GM23248 (cell line): ENCODE measurements around the gene CALHM3. TPM values are rescaled to one million over a fixed set of nuclear protein-coding genes. Genes with fewer than 3 reads are reported as not detected.

Experiments
- DNase-seq: peaks from one replicate; pipeline ENCODE4 v3.0.0-alpha.2; 2015
- H2AFZ ChIP-seq: fragments of 200-600 bp; sonication (generic); 2 replicates; pipeline ENCODE4 v1.6.1; 2016; ENCODE audit warnings: antibody characterized with exemption
- H3F3A ChIP-seq: fragments of 200-600 bp; sonication (generic); 2 replicates; pipeline ENCODE4 v1.6.1; 2016; ENCODE audit warnings: mild to moderate bottlenecking, antibody characterized with exemption, mixed run types; ENCODE audit not compliant: insufficient read depth
- H3K27ac ChIP-seq: fragments of 200-600 bp; sonication (generic); 2 replicates; pipeline ENCODE4 v1.5.1; 2016; ENCODE audit warnings: mild to moderate bottlenecking
- H3K27me3 ChIP-seq: fragments of 200-600 bp; sonication (generic); replicated peaks from 2 replicates; pipeline ENCODE4 v1.6.1; 2016; ENCODE audit warnings: mild to moderate bottlenecking; ENCODE audit not compliant: insufficient read depth
- H3K36me3 ChIP-seq: fragments of 200-600 bp; sonication (generic); 2 replicates; pipeline ENCODE4 v1.6.1; 2016; ENCODE audit warnings: low read depth, mild to moderate bottlenecking
- H3K4me1 ChIP-seq: fragments of 200-600 bp; sonication (generic); 2 replicates; pipeline ENCODE4 v1.6.1; 2016; ENCODE audit warnings: mild to moderate bottlenecking; ENCODE audit not compliant: insufficient read depth
- H3K4me2 ChIP-seq: fragments of 200-600 bp; sonication (generic); one replicate; pipeline ENCODE4 v1.6.1; 2016; ENCODE audit warnings: mild to moderate bottlenecking; ENCODE audit not compliant: unreplicated experiment
- H3K4me3 ChIP-seq: fragments of 200-600 bp; sonication (generic); 2 replicates; pipeline ENCODE4 v1.5.1; 2016; ENCODE audit warnings: mild to moderate bottlenecking
- H3K79me2 ChIP-seq: fragments of 200-600 bp; sonication (generic); 2 replicates; pipeline ENCODE4 v1.6.1; 2016; ENCODE audit warnings: mild to moderate bottlenecking; ENCODE audit not compliant: insufficient read depth
- H3K9ac ChIP-seq: fragments of 200-600 bp; sonication (generic); 2 replicates; pipeline ENCODE4 v1.6.1; 2016; ENCODE audit warnings: mild to moderate bottlenecking
- H3K9me2 ChIP-seq: fragments of 200-600 bp; sonication (generic); 2 replicates; pipeline ENCODE4 v1.6.1; 2016; ENCODE audit warnings: mixed run types, mild to moderate bottlenecking, moderate library complexity; ENCODE audit not compliant: insufficient read depth
- H3K9me3 ChIP-seq: fragments of 200-600 bp; sonication (generic); one replicate; pipeline ENCODE4 v1.6.1; 2017; ENCODE audit warnings: low read depth
- H4K20me1 ChIP-seq: fragments of 200-600 bp; sonication (generic); 2 replicates; pipeline ENCODE4 v1.6.0; 2016; ENCODE audit not compliant: insufficient read depth
- EZH2 ChIP-seq: fragments of 200-600 bp; sonication (generic); IDR thresholded peaks from 2 replicates; pipeline ENCODE4 v1.6.1; 2018; ENCODE audit warnings: antibody characterized with exemption, mild to moderate bottlenecking; ENCODE audit not compliant: insufficient read depth, poor library complexity, severe bottlenecking
- EZH2phosphoT487 ChIP-seq: fragments of 200-600 bp; sonication (generic); IDR thresholded peaks from 2 replicates; pipeline ENCODE4 v1.6.1; 2018; ENCODE audit warnings: antibody characterized with exemption, moderate library complexity, mild to moderate bottlenecking, low read depth; ENCODE audit not compliant: insufficient read depth
- WGBS, 2 experiments: methylation state at CpG; one replicate each; pipeline ENCODE4 v1.1.6; 2015 to 2017; ENCODE audit warnings: low lambda C conversion rate in 2 of 2, low coverage in 1 of 2; ENCODE audit errors: missing lambda C conversion rate in 2 of 2; 5-methylcytosine and 5-hydroxymethylcytosine counted together
- in situ Hi-C: fragments of 300-500 bp; cut with MboI; formaldehyde crosslinking; loops from 2 replicates; pipeline ENCODE4 v1.15.0; 2020
- polyA plus RNA-seq: library from polyadenylated mRNA; unstranded; fragments of >200 nt; fragmentation: Nextera tagmentation; extraction: Ambion mirVana; gene quantifications from 2 replicates; pipeline ENCODE4 v1.2.1, GENCODE V29; 2016
- total RNA-seq: library from RNA; depleted of rRNA; stranded (reverse); fragments of >200 nt; shearing (Covaris generic); gene quantifications from 2 replicates; pipeline ENCODE4 v1.2.3, GENCODE V29; 2014

The CALHM3 gene
- total and polyA plus RNA-seq, 2 experiments from 2014 or later: not detected

- WGBS, 2 experiments: 86 to 91% methylated on average over 7 of the region's 7 CpGs
- Histone ChIP-seq H3K79me2 (no peaks in the 10 kb centered on the region), H4K20me1 (no peaks in the 10 kb centered on the region), H3F3A (no peaks in the 10 kb centered on the region), H3K36me3 (no peaks in the 10 kb centered on the region), H3K27me3 (no peaks in the 10 kb centered on the region), H3K9ac (no peak overlapping the region), H3K9me3 (no peaks in the 10 kb centered on the region), H2AFZ (no peak overlapping the region), H3K4me3 (no peak overlapping the region), H3K9me2 (no peaks in the 10 kb centered on the region), H3K4me2 (no peak overlapping the region), H3K4me1 (no peaks in the 10 kb centered on the region), H3K27ac (no peak overlapping the region)
- no peak for DNase-seq
- no peak for TF ChIP-seq EZH2phosphoT487
- TF ChIP-seq EZH2: no peak
- in situ Hi-C loops: no loop called here
Observed at GRCh38 chr10:103467406-103467805, 11.6 kb downstream of the CALHM3 start.

- in situ Hi-C loops: no loop called here
- Histone ChIP-seq H3K36me3 (no peaks in the 10 kb centered on the region), H3K9ac (no peak overlapping the region), H3K27ac (no peak overlapping the region), H3K79me2 (no peaks in the 10 kb centered on the region), H3F3A (no peaks in the 10 kb centered on the region), H3K9me2 (no peaks in the 10 kb centered on the region), H3K27me3 (no peaks in the 10 kb centered on the region), H3K4me3 (no peak overlapping the region), H3K4me2 (no peak overlapping the region), H4K20me1 (no peaks in the 10 kb centered on the region), H3K9me3 (no peaks in the 10 kb centered on the region), H2AFZ (no peak overlapping the region), H3K4me1 (no peaks in the 10 kb centered on the region)
- WGBS, 2 experiments: 72 to 77% methylated on average over 3 of the region's 3 CpGs
- no peak for TF ChIP-seq EZH2
- no peak for TF ChIP-seq EZH2phosphoT487
- no peak for DNase-seq
Observed at GRCh38 chr10:103466734-103467133, 12.3 kb downstream of the CALHM3 start.

- H3K9me2 ChIP-seq: no peaks in the 10 kb centered on the region
- WGBS, 2 experiments: 77 to 89% methylated on average over 13 to 14 of the region's 14 CpGs
- no peaks in the 10 kb centered on the region for H3K27me3 ChIP-seq
- no peaks in the 10 kb centered on the region for H3K9me3 ChIP-seq
- H3K9ac ChIP-seq: no peak overlapping the region
- H3K4me3 ChIP-seq: no peak overlapping the region
- H2AFZ ChIP-seq: no peak overlapping the region
- H4K20me1 ChIP-seq: no peaks in the 10 kb centered on the region
- no peak overlapping the region for H3K4me2 ChIP-seq
- no peaks in the 10 kb centered on the region for H3F3A ChIP-seq
- H3K36me3 ChIP-seq: no peaks in the 10 kb centered on the region
- no peak overlapping the region for H3K27ac ChIP-seq
- no peaks in the 10 kb centered on the region for H3K4me1 ChIP-seq
- in situ Hi-C loops: no loop called here
- no peak for DNase-seq
- TF ChIP-seq EZH2phosphoT487 (no peak), EZH2 (no peak)
- H3K79me2 ChIP-seq: no peaks in the 10 kb centered on the region
Observed at GRCh38 chr10:103465411-103466179, 13.4 kb downstream of the CALHM3 start.

GRCh38 chr10:103463499-103463898 lies 15.5 kb downstream of the CALHM3 start:
- H3K4me1 ChIP-seq: no peaks in the 10 kb centered on the region
- TF ChIP-seq EZH2phosphoT487 (no peak), EZH2 (no peak)
- WGBS, 2 experiments: 51 to 68% methylated on average over 4 of the region's 4 CpGs
- no peaks in the 10 kb centered on the region for H3K9me2 ChIP-seq
- DNase-seq: peak; percentile 44
- H3K4me2 ChIP-seq: no peak overlapping the region
- no peaks in the 10 kb centered on the region for H3K9me3 ChIP-seq
- no peaks in the 10 kb centered on the region for H3K79me2 ChIP-seq
- H2AFZ ChIP-seq: no peak overlapping the region
- no peaks in the 10 kb centered on the region for H3F3A ChIP-seq
- no peak overlapping the region for H3K4me3 ChIP-seq
- in situ Hi-C loops: no loop called here
- no peak overlapping the region for H3K9ac ChIP-seq
- H3K27me3 ChIP-seq: no peaks in the 10 kb centered on the region
- H3K36me3 ChIP-seq: no peaks in the 10 kb centered on the region
- no peak overlapping the region for H3K27ac ChIP-seq
- no peaks in the 10 kb centered on the region for H4K20me1 ChIP-seq

- Histone ChIP-seq H3K9ac (no peak overlapping the region), H3K27ac (no peak overlapping the region), H3K4me3 (no peak overlapping the region), H3K4me1 (no peaks in the 10 kb centered on the region), H3K9me2 (no peaks in the 10 kb centered on the region), H3K4me2 (no peak overlapping the region), H3F3A (no peaks in the 10 kb centered on the region), H3K27me3 (no peaks in the 10 kb centered on the region), H2AFZ (no peak overlapping the region), H3K79me2 (no peaks in the 10 kb centered on the region), H3K36me3 (no peaks in the 10 kb centered on the region), H4K20me1 (no peaks in the 10 kb centered on the region), H3K9me3 (no peaks in the 10 kb centered on the region)
- TF ChIP-seq EZH2: no peak
- no peak for TF ChIP-seq EZH2phosphoT487
- in situ Hi-C loops: no loop called here
- no peak for DNase-seq
- 59 to 77% methylated on average over 3 to 4 of the region's 4 CpGs for WGBS, 2 experiments
Observed at GRCh38 chr10:103459615-103460014, 19.4 kb downstream of the CALHM3 start.
